ENCODE results near the gene CEMIP. TPM values are rescaled to one million over a fixed set of nuclear protein-coding genes. Genes with fewer than 3 reads are reported as not detected.

Gene CEMIP
- total and polyA plus RNA-seq, 2 of the 13 experiments (the other 11 are each of a cell fraction or from before 2014, with no cell fraction given), result 4.3 to 28.5 TPM

DNA sequence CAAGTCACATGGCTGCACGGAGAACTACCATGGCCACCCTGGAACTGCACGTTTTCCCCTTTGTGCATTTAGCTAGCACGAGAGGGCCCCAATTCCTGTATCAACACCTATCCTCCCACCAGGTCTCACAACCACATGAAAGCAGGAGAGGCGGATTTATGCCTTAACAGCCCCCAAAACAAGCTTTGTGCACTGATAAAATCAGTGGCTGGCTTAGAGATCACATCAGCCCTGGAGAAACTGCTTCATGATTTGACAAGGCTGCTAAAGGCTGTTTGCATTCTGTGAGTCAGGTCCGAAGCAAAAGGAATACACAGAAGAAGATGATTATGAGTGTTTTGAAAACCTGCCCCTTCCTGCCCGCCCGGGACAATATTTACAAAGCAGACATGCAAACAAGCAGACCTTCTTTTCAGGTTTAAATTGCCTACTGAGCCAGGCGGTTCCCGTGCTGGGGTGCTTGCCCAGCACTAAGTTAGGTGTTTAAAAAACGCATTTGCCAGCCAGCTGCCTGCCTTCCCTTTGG, 25.9 kb downstream of the CEMIP start (continued):
- TF ChIP-seq, protein P1, sequence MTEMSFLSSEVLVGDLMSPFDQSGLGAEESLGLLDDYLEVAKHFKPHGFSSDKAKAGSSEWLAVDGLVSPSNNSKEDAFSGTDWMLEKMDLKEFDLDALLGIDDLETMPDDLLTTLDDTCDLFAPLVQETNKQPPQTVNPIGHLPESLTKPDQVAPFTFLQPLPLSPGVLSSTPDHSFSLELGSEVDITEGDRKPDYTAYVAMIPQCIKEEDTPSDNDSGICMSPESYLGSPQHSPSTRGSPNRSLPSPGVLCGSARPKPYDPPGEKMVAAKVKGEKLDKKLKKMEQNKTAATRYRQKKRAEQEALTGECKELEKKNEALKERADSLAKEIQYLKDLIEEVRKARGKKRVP (CRISPR knock-in tag; IDR thresholded peaks at IDR 0.05), result peak in 1 of 2 experiments; percentile 51; a peak in 1 of 4 replicates
- TF ChIP-seq, protein P2, sequence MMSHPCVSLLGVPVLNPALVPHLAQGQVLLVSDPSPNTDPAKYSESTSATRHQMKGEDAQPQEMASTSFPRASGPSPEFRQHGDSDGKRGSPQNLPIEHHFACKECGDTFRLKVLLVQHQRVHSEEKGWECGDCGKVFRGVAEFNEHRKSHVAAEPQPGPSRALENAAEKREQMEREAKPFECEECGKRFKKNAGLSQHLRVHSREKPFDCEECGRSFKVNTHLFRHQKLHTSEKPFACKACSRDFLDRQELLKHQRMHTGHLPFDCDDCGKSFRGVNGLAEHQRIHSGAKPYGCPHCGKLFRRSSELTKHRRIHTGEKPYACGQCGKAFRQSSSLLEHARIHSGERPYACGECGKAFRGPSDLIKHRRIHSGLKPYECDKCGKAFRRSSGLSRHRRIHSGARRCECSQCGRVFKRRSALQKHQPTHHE (CRISPR knock-in tag; IDR thresholded peaks at IDR 0.05; ENCODE audit: borderline replicate concordance), result no peak
- TF ChIP-seq ZC3H13 (CRISPR knock-in tag; IDR thresholded peaks at IDR 0.05) (no peak), KDM6A (CRISPR knock-in tag; IDR thresholded peaks at IDR 0.05; ENCODE audit: low read depth) (peak; percentile 52), IKZF4 (CRISPR knock-in tag; IDR thresholded peaks at IDR 0.05; ENCODE audit: borderline replicate concordance, low read depth, not compliant biosample characterization) (no peak), ZNF792 (CRISPR knock-in tag; IDR thresholded peaks at IDR 0.05) (peak; percentile 72), NR2F6 (IDR thresholded peaks at IDR 0.05) (peak; percentile 79), NR2F6 (CRISPR knock-in tag; IDR thresholded peaks at IDR 0.05) (peak; percentile 59), PTBP1 (IDR thresholded peaks at IDR 0.05; ENCODE audit: low read depth, low read length, poor library complexity, severe bottlenecking) (no peak), ZNF431 (CRISPR knock-in tag; IDR thresholded peaks at IDR 0.05; ENCODE audit: borderline replicate concordance, low read depth) (no peak), CHD4 (IDR thresholded peaks at IDR 0.05; ENCODE audit: borderline replicate concordance, low read length) (no peak), ZMAT3 (CRISPR knock-in tag; conservative IDR thresholded peaks at IDR 0.05) (no peak), ZFX (CRISPR knock-in tag; IDR thresholded peaks at IDR 0.05; ENCODE audit: low read depth) (peak; percentile 58), ZMYM3 (CRISPR knock-in tag; IDR thresholded peaks at IDR 0.05) (peak; percentile 70), ZNF572 (CRISPR knock-in tag; IDR thresholded peaks at IDR 0.05) (no peak), GPN1 (CRISPR knock-in tag; IDR thresholded peaks at IDR 0.05; ENCODE audit: borderline replicate concordance) (no peak), BCL6 (CRISPR knock-in tag; IDR thresholded peaks at IDR 0.05) (peak; percentile 83), SRSF9 (IDR thresholded peaks at IDR 0.05; ENCODE audit: borderline replicate concordance, insufficient read depth, low read depth, low read length, poor library complexity, severe bottlenecking) (no peak), ZNF296 (CRISPR knock-in tag; conservative IDR thresholded peaks at IDR 0.05) (no peak)
- TF ChIP-seq, protein P3, sequence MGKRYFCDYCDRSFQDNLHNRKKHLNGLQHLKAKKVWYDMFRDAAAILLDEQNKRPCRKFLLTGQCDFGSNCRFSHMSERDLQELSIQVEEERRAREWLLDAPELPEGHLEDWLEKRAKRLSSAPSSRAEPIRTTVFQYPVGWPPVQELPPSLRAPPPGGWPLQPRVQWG (CRISPR knock-in tag; IDR thresholded peaks at IDR 0.05; ENCODE audit: borderline replicate concordance, low read depth), result no peak
- TF ChIP-seq, protein P4, sequence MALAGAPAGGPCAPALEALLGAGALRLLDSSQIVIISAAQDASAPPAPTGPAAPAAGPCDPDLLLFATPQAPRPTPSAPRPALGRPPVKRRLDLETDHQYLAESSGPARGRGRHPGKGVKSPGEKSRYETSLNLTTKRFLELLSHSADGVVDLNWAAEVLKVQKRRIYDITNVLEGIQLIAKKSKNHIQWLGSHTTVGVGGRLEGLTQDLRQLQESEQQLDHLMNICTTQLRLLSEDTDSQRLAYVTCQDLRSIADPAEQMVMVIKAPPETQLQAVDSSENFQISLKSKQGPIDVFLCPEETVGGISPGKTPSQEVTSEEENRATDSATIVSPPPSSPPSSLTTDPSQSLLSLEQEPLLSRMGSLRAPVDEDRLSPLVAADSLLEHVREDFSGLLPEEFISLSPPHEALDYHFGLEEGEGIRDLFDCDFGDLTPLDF (CRISPR knock-in tag; IDR thresholded peaks at IDR 0.05), result no peak
- TF ChIP-seq, protein P5, sequence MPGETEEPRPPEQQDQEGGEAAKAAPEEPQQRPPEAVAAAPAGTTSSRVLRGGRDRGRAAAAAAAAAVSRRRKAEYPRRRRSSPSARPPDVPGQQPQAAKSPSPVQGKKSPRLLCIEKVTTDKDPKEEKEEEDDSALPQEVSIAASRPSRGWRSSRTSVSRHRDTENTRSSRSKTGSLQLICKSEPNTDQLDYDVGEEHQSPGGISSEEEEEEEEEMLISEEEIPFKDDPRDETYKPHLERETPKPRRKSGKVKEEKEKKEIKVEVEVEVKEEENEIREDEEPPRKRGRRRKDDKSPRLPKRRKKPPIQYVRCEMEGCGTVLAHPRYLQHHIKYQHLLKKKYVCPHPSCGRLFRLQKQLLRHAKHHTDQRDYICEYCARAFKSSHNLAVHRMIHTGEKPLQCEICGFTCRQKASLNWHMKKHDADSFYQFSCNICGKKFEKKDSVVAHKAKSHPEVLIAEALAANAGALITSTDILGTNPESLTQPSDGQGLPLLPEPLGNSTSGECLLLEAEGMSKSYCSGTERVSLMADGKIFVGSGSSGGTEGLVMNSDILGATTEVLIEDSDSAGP (CRISPR knock-in tag; IDR thresholded peaks at IDR 0.05; ENCODE audit: borderline replicate concordance), result no peak
- TF ChIP-seq, protein P6, sequence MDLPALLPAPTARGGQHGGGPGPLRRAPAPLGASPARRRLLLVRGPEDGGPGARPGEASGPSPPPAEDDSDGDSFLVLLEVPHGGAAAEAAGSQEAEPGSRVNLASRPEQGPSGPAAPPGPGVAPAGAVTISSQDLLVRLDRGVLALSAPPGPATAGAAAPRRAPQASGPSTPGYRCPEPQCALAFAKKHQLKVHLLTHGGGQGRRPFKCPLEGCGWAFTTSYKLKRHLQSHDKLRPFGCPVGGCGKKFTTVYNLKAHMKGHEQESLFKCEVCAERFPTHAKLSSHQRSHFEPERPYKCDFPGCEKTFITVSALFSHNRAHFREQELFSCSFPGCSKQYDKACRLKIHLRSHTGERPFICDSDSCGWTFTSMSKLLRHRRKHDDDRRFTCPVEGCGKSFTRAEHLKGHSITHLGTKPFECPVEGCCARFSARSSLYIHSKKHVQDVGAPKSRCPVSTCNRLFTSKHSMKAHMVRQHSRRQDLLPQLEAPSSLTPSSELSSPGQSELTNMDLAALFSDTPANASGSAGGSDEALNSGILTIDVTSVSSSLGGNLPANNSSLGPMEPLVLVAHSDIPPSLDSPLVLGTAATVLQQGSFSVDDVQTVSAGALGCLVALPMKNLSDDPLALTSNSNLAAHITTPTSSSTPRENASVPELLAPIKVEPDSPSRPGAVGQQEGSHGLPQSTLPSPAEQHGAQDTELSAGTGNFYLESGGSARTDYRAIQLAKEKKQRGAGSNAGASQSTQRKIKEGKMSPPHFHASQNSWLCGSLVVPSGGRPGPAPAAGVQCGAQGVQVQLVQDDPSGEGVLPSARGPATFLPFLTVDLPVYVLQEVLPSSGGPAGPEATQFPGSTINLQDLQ (CRISPR knock-in tag; IDR thresholded peaks at IDR 0.05), result no peak
